Right atrium auricular region (tissue), 2 donors: ENCODE results near the gene RGS6. TPM values are rescaled to one million over a fixed set of nuclear protein-coding genes. Genes with fewer than 3 reads are reported as not detected.

Experiments used
- DNase-seq: peaks from one replicate; pipeline ENCODE4 v3.0.0-alpha.2; 2019; ENCODE audit warnings: low spot score
- H3K27ac ChIP-seq, 2 donors: fragments of 200-600 bp; sonication (generic); 1 replicate in 1 of 2; 2 replicates in 1 of 2; pipeline ENCODE4 v1.5.1; 2016 to 2019
- H3K27me3 ChIP-seq, 2 donors: fragments of 200-600 bp; sonication (generic); one replicate each; pipeline versions ENCODE4 v1.5.1 to v1.6.0; 2017 to 2019
- H3K36me3 ChIP-seq: fragments of 200-600 bp; sonication (generic); one replicate; pipeline ENCODE4 v1.5.1; 2016
- H3K4me1 ChIP-seq, 2 donors: fragments of 200-600 bp; sonication (generic); one replicate each; pipeline versions ENCODE4 v1.5.1 to v1.6.0; 2017 to 2019
- H3K4me3 ChIP-seq, 2 donors: fragments of 200-600 bp; sonication (generic); 1 replicate in 1 of 2; 2 replicates in 1 of 2; pipeline ENCODE4 v1.5.1; 2017 to 2019; ENCODE audit warnings: mild to moderate bottlenecking in 1 of 2, moderate library complexity in 1 of 2
- H3K9me3 ChIP-seq, 2 donors: fragments of 200-600 bp; sonication (generic); one replicate each; pipeline ENCODE4 v1.5.1; 2019
- total RNA-seq, 2 donors: library from RNA; depleted of rRNA; stranded (reverse); fragments of >200 nt; gene quantifications; one replicate each; pipeline ENCODE4 v1.1.0, GENCODE V29; 2016
- TF ChIP-seq, protein P1 (sequence below), 2 donors: fragments of 200-600 bp; sonication (generic); IDR thresholded peaks; one replicate each; pipeline ENCODE4 v1.5.1; 2019; ENCODE audit warnings: antibody characterized with exemption in 2 of 2

Gene RGS6
- total RNA-seq, 2 donors from 2014 or later = 12.1 to 13.1 TPM

DNA sequence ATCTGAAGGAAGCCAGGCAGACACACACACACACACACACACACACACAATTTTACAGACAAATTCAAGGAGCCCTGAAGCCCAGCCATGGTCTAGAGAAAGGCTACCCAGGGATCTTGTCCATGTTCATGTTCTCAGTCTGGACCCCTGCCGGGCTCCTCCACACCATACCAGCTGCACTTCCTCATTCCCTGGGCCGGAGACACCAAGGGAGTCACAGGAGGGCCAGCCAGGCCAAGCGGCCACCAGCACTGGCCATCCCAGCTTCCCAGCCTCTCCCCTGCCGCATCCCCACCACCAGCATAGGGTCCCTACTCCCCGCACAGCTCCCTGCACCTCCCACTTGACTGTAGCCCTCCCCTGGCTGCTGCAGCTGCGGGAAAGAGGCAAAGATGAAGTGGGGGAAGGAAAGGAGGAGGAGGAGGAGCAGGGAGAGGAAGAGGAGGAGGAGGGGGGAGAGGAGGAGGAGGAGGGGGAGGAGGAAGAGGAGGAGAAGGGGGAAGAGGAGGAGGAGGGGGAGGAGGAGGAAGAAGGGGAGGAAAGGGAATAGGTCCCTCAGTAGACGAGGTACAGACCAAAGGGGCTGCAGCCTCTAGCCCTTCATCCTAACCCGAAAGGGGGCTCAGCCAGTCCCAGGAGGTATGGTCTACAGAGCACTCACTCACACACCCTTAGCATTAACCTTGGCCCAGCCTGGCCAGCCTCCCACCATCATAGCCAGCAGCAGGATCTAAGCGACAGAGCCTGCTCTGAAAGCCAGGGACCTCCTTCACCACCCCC lies 668.5 kb downstream of the RGS6 start:
- no peak for DNase-seq
- TF ChIP-seq, protein P1, sequence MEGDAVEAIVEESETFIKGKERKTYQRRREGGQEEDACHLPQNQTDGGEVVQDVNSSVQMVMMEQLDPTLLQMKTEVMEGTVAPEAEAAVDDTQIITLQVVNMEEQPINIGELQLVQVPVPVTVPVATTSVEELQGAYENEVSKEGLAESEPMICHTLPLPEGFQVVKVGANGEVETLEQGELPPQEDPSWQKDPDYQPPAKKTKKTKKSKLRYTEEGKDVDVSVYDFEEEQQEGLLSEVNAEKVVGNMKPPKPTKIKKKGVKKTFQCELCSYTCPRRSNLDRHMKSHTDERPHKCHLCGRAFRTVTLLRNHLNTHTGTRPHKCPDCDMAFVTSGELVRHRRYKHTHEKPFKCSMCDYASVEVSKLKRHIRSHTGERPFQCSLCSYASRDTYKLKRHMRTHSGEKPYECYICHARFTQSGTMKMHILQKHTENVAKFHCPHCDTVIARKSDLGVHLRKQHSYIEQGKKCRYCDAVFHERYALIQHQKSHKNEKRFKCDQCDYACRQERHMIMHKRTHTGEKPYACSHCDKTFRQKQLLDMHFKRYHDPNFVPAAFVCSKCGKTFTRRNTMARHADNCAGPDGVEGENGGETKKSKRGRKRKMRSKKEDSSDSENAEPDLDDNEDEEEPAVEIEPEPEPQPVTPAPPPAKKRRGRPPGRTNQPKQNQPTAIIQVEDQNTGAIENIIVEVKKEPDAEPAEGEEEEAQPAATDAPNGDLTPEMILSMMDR (IDR thresholded peaks at IDR 0.05) = no peak
- no peaks in the 10 kb centered on the region for H3K27me3 ChIP-seq
- no peaks in the 10 kb centered on the region for H3K9me3 ChIP-seq
- H3K27ac ChIP-seq = no peak overlapping the region
- no peak overlapping the region for H3K4me3 ChIP-seq
- no peaks in the 10 kb centered on the region for H3K36me3 ChIP-seq
- H3K4me1 ChIP-seq = no peaks in the 10 kb centered on the region

- Histone ChIP-seq H3K27ac (no peak overlapping the region), H3K36me3 (no peaks in the 10 kb centered on the region), H3K4me1 (no peaks in the 10 kb centered on the region), H3K27me3 (no peaks in the 10 kb centered on the region), H3K4me3 (no peak overlapping the region), H3K9me3 (no peaks in the 10 kb centered on the region)
- TF ChIP-seq, protein P1 (IDR thresholded peaks at IDR 0.05) = no peak
- no peak for DNase-seq
Measured at GRCh38 chr14:72603639-72604038, 671.4 kb downstream of the RGS6 start.

DNA sequence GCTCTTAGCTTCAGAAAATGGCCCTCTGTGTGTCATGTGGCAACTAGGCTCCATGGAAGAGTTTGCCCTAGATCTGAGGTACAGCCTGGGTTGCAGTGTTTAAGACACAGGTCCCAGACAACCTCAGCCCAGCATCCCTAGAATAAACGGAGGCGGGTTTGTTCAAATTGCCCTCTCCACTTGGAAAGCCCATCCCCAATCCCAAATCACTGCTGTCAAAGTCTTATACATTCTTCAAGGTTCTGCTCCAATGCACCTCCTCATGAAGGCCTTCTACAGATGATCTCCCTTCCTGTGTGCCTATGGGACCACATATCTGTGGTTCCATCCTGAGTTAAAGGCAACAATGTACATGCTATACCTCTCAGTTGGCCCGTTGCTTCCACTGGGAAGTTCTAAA lies 671.9 kb downstream of the RGS6 start:
- Histone ChIP-seq H3K36me3 (no peaks in the 10 kb centered on the region), H3K4me1 (no peaks in the 10 kb centered on the region), H3K4me3 (no peak overlapping the region), H3K9me3 (no peaks in the 10 kb centered on the region), H3K27ac (no peak overlapping the region), H3K27me3 (no peaks in the 10 kb centered on the region)
- TF ChIP-seq, protein P1 (IDR thresholded peaks at IDR 0.05) = no peak
- peak; percentile 30 for DNase-seq

DNA sequence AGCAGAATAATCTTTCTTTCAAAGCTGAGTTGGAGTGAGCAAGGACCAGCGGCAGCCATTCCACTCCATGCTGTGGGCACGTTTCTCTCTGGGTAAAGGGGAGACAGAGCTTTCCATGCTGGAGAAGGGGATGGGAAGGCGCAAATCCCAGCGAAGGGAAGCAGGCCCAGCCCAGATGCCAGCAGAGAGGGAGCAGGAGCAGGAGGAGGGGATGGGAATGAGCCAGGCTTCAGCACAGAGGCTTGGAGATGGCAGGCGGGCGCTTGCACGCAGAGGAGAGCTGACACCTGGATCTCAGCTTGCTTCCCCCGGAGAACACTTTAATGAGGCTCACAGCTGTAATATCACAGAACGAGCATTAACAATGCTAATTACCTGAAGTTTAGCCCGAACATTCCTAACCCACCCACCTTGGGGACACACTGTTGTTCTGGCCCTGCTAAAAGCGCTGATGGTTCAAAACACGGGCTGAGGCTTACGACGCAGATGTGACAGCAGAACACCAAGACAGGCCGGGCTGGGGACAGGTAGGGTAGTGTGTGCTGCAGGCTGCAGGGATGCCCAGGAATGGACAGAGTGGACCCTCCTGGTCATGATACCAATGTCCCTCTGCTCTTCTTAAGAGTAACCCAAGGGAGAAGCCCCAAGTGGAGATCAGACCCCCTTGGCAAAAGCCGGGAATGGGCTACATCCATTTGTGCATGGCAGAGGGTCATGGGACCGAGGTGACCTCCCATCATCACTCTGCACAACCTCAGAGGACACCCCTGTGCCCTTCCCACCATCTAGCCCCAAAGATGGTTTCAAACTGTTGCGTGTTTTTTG lies 673.1 kb downstream of the RGS6 start:
- peak; percentile 52 for DNase-seq
- no peaks in the 10 kb centered on the region for H3K27me3 ChIP-seq
- no peaks in the 10 kb centered on the region for H3K9me3 ChIP-seq
- no peaks in the 10 kb centered on the region for H3K36me3 ChIP-seq
- TF ChIP-seq, protein P1 (IDR thresholded peaks at IDR 0.05) = no peak
- no peak overlapping the region for H3K4me3 ChIP-seq
- H3K4me1 ChIP-seq = no peaks in the 10 kb centered on the region
- H3K27ac ChIP-seq = no peak overlapping the region

GRCh38 chr14:72605921-72606220 lies 673.6 kb downstream of the RGS6 start:
- peaks cover 0 to 4% of the 10 kb centered on the region in 2 donors for H3K4me1 ChIP-seq
- TF ChIP-seq, protein P1 (IDR thresholded peaks at IDR 0.05) = no peak
- no peak overlapping the region for H3K27ac ChIP-seq
- DNase-seq = peak; percentile 13
- no peak overlapping the region for H3K4me3 ChIP-seq
- H3K27me3 ChIP-seq = no peaks in the 10 kb centered on the region
- no peaks in the 10 kb centered on the region for H3K36me3 ChIP-seq
- no peaks in the 10 kb centered on the region for H3K9me3 ChIP-seq
